Right lobe of liver (tissue), 4 donors: Measurements from ENCODE around the gene KRT37.

Experiments used
- CTCF ChIP-seq, 4 donors: fragments of 200-600 bp in 3 of 4; fragments of 450-650 bp in 1 of 4; IDR thresholded peaks; one replicate each; pipeline versions ENCODE4 v1.5.1 to v1.8.0; 2016 to 2022; ENCODE audit warnings: antibody characterized with exemption in 4 of 4, mild to moderate bottlenecking in 2 of 4
- POLR2A ChIP-seq: fragments of 450-650 bp; IDR thresholded peaks from one replicate; pipeline ENCODE4 v1.6.1; 2017; ENCODE audit warnings: antibody characterized with exemption, mild to moderate bottlenecking
- donor health status: DM: no; HTN: no; CAD: no.
- donor health status: DM: no; HTN: no; CAD: no.
- donor health status: DM: no; HTN: yes; CAD: no.

DNA sequence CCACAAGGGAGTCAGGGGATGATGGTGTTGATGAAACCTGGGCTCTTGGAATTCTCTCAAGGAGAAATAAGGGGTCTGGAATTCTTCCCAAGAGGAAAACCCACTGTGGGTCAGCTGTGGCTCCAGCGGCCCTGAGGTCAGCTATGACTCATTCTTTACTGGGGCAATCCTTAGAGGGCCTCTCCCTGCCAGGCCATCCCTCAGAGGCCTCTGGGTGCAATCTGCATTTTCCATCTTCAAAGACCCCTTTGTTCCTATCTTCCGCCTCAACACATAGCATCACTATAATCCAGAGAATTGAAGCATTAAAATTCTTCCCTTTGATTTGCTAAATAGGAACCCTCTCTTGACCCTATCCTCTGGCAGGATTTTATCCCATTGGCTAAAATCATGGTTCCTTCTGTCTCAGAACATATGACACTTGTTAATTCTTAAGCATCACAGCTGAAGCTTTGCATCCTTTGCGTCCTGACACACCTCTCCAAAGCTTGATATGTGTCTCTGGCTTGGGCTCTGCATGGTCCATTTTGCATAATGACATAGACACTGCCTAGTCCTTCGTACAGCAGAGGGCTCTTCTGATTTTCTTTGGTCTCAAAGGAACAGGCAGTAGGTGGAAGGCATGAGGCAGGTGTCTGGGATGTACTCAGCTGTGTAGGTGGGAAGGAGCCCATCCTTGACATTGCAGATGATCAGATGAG lies 4.4 kb upstream of the KRT37 start:
- TF ChIP-seq CTCF (IDR thresholded peaks at IDR 0.05) = no peak
- TF ChIP-seq POLR2A = no peak
